IPS-15b (cell line): ENCODE results near the gene BMP5.

ENCODE experiments used
- H3K27me3 ChIP-seq: one replicate; pipeline ENCODE4 v1.6.1; 2013; ENCODE audit warnings: low read length; ENCODE audit not compliant: control insufficient read depth, insufficient read depth
- H3K36me3 ChIP-seq: one replicate; pipeline ENCODE4 v1.6.1; 2013; ENCODE audit warnings: low read length; ENCODE audit not compliant: control insufficient read depth, insufficient read depth
- H3K4me1 ChIP-seq: one replicate; pipeline ENCODE4 v1.6.1; 2013; ENCODE audit warnings: mild to moderate bottlenecking, low read length; ENCODE audit not compliant: control insufficient read depth, insufficient read depth
- H3K4me3 ChIP-seq: one replicate; pipeline ENCODE4 v1.5.1; 2013; ENCODE audit warnings: low read depth, low read length
- H3K9ac ChIP-seq: one replicate; pipeline ENCODE4 v1.6.1; 2013; ENCODE audit warnings: low read depth, mild to moderate bottlenecking, low read length
- H3K9me3 ChIP-seq: one replicate; pipeline ENCODE4 v1.6.1; 2013; ENCODE audit warnings: mild to moderate bottlenecking, low read length; ENCODE audit not compliant: control insufficient read depth, insufficient read depth

The BMP5 gene

DNA sequence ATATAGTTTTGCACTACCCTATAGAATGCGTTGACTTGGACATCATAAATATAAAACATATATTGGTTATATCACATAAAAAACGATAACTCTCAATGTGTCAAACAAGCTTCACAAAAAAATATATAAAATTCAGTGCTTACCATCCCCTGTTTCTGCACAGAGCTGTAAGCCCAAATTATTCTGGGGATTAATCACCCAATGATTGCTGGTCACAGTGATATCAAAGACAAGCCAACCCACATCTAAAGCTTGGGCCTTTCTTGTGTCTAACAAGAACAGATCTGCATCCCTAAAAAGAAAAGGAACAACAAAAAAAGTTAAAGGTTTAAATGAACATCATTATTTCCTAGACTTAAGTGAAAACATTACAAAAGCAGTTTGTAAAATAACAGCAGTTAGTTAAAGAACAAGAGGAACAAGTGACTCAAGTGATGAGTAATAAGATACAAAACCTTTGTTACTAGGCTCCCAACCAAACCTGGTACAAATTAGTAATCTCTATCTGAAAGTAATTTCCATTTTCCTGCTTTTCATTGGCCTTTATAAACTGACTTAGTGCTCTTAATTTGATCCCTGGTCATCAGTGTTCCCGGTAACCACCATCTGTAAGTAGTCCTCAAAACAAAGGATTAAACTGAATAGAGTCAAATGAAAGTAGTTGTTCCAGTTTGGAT is 81.1 kb downstream of the BMP5 start:
- no peaks in the 10 kb centered on the region for H3K27me3 ChIP-seq
- H3K9me3 ChIP-seq = no peaks in the 10 kb centered on the region
- H3K9ac ChIP-seq = no peak overlapping the region
- H3K4me1 ChIP-seq = no peaks in the 10 kb centered on the region
- H3K4me3 ChIP-seq = no peak overlapping the region
- H3K36me3 ChIP-seq = no peaks in the 10 kb centered on the region

DNA sequence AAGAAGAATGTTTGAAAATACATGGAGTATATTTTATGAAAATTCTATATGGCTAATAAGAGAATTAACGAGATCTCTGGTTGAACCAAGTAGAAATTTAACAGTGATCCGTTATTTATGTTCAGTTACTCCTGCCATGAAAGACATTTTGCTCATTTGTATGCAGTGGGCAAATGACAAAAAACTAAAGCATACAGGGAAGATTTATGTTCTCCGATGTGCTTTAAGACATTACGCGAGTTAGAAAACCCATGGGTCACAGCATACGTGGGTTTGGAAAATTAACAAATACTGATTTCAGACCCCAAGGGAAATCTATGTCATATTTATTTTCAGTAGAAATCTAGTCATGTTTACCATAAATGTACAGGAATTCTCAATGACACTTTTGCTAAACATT is 90.1 kb downstream of the BMP5 start:
- Histone ChIP-seq H3K4me3 (no peak overlapping the region), H3K27me3 (no peaks in the 10 kb centered on the region), H3K9ac (no peak overlapping the region), H3K36me3 (no peaks in the 10 kb centered on the region), H3K9me3 (no peaks in the 10 kb centered on the region), H3K4me1 (peaks cover 10% of the 10 kb centered on the region)

DNA sequence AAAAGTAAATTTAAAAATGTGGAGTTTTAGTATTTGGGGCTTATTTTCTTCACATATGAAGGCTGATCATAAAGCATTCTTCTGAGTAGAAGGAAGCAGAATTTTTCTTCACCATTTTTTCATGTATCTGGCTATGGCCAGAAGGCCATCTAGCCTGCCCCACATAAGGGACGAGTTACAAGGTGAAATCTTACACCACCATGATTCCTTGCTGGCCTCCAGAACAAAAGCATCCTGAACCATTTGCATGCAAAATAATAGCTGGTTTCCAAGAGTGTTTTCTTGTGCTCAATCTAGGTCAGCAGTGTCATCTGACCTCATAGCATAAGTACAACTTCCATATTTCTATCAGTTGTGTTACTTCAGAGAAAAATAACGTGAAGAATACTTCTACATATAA is 93.1 kb downstream of the BMP5 start:
- no peaks in the 10 kb centered on the region for H3K9me3 ChIP-seq
- peaks cover 10% of the 10 kb centered on the region for H3K4me1 ChIP-seq
- no peaks in the 10 kb centered on the region for H3K27me3 ChIP-seq
- no peak overlapping the region for H3K9ac ChIP-seq
- H3K36me3 ChIP-seq = no peaks in the 10 kb centered on the region
- H3K4me3 ChIP-seq = no peak overlapping the region

DNA sequence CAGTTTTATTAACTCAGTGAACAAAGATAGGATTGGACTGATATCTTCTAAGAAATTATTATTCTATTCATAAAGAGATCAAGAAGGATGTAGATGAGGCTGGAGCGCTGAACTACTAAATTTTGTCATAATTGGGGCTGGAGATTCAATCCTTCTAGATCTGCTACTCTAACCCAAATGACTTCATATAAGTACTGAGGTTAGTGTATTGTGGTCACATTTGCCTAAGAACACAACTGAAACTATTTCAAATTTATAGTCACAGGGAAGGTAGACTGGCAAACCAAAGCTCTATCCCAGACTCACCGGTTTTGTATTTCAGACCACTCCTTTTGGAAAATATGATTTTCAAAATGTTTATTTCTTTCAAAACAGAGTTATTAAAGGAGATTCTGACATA is 96.7 kb downstream of the BMP5 start:
- no peak overlapping the region for H3K4me3 ChIP-seq
- peaks cover 15% of the 10 kb centered on the region for H3K4me1 ChIP-seq
- H3K9me3 ChIP-seq = no peaks in the 10 kb centered on the region
- H3K36me3 ChIP-seq = no peaks in the 10 kb centered on the region
- H3K27me3 ChIP-seq = no peaks in the 10 kb centered on the region
- no peak overlapping the region for H3K9ac ChIP-seq

DNA sequence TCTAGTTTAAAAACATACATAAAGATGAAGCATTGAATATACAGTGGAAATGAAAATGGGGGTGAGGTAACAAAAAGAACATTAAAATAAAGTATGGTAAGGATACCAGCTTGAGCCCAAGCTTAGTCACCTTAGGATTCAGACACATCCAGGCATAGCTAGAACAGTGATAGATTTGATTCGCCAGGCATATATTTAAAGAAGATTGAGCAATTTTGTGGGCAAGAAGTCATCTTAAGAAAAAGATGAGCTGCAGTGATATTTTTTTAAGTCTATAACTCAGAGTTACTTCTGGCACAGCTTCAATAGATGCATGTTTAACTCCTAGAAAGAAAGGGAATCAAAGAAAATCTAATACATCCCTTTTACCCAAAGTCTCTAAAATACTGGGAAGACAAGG is 97.9 kb downstream of the BMP5 start:
- Histone ChIP-seq H3K27me3 (no peaks in the 10 kb centered on the region), H3K9me3 (no peaks in the 10 kb centered on the region), H3K4me1 (peaks cover 11% of the 10 kb centered on the region), H3K4me3 (no peak overlapping the region), H3K36me3 (no peaks in the 10 kb centered on the region), H3K9ac (no peak overlapping the region)

DNA sequence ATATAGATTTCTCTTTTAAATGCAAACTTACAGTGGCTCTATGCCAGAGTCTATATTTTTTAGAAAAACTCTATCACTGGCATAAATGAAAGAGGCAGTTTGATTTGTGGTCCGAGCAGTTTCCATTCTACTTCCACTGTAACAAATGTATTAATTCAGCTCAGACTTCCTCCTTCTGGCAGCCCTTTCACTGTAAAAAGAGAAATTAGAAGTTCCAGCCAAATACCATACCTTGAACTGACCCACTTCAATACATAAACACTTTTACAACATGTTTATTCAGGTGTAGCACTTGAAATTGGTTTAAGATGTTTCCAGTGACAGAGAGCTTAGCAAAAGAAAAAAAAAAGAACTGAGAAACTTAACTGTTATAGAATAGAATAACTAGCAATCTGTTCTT is 99.3 kb downstream of the BMP5 start:
- H3K4me3 ChIP-seq = no peak overlapping the region
- no peaks in the 10 kb centered on the region for H3K36me3 ChIP-seq
- no peak overlapping the region for H3K9ac ChIP-seq
- H3K4me1 ChIP-seq = peaks cover 5% of the 10 kb centered on the region
- no peaks in the 10 kb centered on the region for H3K27me3 ChIP-seq
- no peaks in the 10 kb centered on the region for H3K9me3 ChIP-seq

DNA sequence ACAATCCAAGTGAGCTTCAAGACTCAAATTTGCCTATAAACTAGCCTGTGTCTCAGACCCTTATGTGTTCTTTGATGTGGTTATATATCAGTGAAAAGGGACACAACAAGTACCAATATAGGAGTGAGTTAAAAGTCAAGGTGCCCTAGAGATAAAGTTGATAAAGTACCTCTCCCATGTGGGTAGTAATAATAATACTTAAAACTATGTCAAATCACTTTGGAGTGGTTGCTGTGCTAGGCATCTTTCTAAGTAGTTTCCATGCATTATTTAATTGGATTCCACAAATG is 100.4 kb downstream of the BMP5 start:
- no peak overlapping the region for H3K4me3 ChIP-seq
- no peaks in the 10 kb centered on the region for H3K9me3 ChIP-seq
- H3K27me3 ChIP-seq = no peaks in the 10 kb centered on the region
- H3K9ac ChIP-seq = no peak overlapping the region
- H3K36me3 ChIP-seq = no peaks in the 10 kb centered on the region
- peaks cover 5% of the 10 kb centered on the region for H3K4me1 ChIP-seq

DNA sequence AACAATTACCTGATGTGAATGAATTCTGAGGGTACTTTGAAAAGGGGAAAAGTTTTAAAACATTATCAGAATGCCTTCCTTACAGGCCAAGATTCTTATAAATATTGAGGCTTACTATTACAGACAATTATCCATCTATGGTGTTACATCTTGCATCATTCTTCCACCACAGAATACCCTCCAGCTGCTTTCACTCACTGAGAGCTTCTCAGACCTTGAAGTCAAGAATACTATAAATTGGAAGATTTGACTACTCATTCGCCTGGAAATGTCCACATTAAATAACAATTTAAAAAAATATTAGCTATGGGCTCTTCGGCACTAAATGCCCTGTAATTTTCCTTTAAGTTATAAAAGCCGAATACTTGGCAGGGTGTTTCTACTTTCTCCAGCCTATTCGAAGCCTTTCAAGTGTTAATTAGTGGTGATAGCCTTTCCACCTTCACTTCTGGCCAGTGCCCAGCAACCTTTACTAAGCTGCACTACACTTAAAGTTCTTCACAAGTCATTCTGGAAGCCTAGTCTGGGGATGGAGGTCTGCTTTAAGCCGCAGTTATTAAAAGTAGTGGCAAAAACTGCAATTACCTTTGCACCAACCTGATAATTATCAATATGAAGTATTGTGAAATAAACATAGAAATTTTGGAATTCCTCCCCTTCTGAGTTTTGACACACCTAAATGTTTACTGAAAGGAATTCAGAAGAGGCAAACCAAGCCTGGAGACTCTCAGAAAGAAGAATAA is 100.9 kb downstream of the BMP5 start:
- Histone ChIP-seq H3K9me3 (no peaks in the 10 kb centered on the region), H3K36me3 (no peaks in the 10 kb centered on the region), H3K27me3 (no peaks in the 10 kb centered on the region), H3K4me3 (no peak overlapping the region), H3K4me1 (peaks cover 5% of the 10 kb centered on the region), H3K9ac (no peak overlapping the region)

DNA sequence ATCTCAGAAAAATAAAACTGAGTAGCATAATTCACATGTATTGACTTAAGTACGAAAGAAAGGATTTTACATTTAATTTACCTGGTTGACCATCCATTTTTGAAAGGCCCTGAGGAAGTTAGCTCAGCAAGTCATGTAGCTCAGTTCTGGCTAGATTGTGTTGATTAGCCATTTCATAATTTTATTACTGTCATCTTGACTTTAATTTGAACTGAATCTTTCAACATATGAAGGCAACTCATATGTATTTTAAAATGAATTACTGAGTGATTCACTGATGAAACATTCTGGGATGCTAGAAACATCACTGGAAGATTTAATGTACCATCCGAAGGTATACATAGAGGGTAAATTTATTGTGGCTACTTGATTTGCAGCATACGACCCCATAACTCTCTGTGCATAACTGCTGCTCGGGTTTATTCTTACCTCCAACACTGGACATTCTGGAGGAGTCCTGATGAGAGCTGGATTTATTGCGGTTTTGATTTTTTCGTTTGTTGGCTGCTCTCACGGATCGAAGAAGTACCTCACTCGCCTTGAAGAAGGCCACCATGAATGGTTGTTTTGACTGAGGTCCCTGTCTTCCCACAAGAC is 101.7 kb downstream of the BMP5 start:
- H3K4me1 ChIP-seq = peaks cover 5% of the 10 kb centered on the region
- H3K9me3 ChIP-seq = no peaks in the 10 kb centered on the region
- H3K9ac ChIP-seq = no peak overlapping the region
- no peaks in the 10 kb centered on the region for H3K27me3 ChIP-seq
- H3K4me3 ChIP-seq = no peak overlapping the region
- no peaks in the 10 kb centered on the region for H3K36me3 ChIP-seq

DNA sequence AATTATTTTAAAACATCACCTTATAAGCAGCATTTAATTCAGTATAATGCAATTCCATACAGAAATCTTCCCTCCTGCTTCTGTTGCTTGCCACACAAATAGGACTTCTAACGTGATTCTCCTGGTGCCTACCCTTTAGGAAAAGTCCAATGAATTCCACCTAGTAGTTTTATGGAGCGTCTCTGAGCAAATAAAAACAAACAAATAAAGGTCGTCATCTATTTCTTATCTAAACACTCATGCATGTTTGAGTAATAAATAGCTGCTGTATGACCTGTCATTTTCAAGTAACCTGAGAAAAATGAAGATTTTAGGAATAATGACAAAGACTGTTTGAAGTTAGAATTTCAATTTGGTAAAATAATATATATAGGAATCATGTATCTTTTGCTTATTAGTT is 102.7 kb downstream of the BMP5 start:
- Histone ChIP-seq H3K9ac (no peak overlapping the region), H3K9me3 (no peaks in the 10 kb centered on the region), H3K36me3 (no peaks in the 10 kb centered on the region), H3K4me3 (no peak overlapping the region), H3K4me1 (peaks cover 5% of the 10 kb centered on the region), H3K27me3 (no peaks in the 10 kb centered on the region)

DNA sequence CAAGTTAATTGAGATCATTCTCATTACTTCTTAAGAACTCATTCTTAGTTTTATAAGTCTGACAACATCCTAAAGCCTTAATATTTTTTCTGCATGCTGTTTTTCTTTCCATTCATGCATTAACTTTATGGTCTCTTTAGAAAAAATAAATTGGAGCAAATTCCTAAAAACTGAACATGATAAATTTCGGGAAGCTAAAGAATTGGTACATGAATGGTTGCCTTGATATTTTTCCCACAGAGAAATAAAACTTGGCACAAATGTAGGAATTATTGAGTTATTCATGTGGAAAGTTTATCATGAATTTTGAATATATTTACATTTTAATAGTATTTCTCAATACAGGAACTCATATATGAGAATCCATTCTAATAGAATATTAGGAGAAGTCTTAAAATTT is 115.9 kb downstream of the BMP5 start:
- no peak overlapping the region for H3K9ac ChIP-seq
- H3K27me3 ChIP-seq = no peaks in the 10 kb centered on the region
- no peaks in the 10 kb centered on the region for H3K36me3 ChIP-seq
- H3K4me1 ChIP-seq = no peaks in the 10 kb centered on the region
- no peaks in the 10 kb centered on the region for H3K9me3 ChIP-seq
- no peak overlapping the region for H3K4me3 ChIP-seq
